ENCODE measurements around the gene GPR37L1.
"Not testable (repeated sequence)": the region's sequence is repeated elsewhere in the genome, so short reads cannot be mapped to it uniquely, and the experiment has no call there.

Gene GPR37L1

GRCh38 chr1:202156590-202156989 lies 33.9 kb downstream of the GPR37L1 start:
- DNase-seq (ENCODE audit: low spot score) = no peak

GRCh38 chr1:202157945-202158344 lies 35.2 kb downstream of the GPR37L1 start:
- DNase-seq (ENCODE audit: low spot score) = no peak

- no peak for DNase-seq (ENCODE audit: low spot score)
These were observed 36.3 kb downstream of the GPR37L1 start for GRCh38 chr1:202158810-202159533.

GRCh38 chr1:202159534-202160371 lies 37.0 kb downstream of the GPR37L1 start:
- DNase-seq (ENCODE audit: low spot score) = no peak

- peak; percentile 45 for DNase-seq (ENCODE audit: low spot score)
These were observed 37.7 kb downstream of the GPR37L1 start, which contains the start of gene PTPN7 for GRCh38 chr1:202160377-202160940. PTPN7 (minus strand) TSS chr1:202160602; CDS start chr1:202159402, 1,200 bp downstream.

GRCh38 chr1:202161151-202162046 lies 38.7 kb downstream of the GPR37L1 start:
- no peak for DNase-seq (ENCODE audit: low spot score)

GRCh38 chr1:202162047-202162417 lies 39.3 kb downstream of the GPR37L1 start:
- no peak for DNase-seq (ENCODE audit: low spot score)

- DNase-seq (ENCODE audit: low spot score) = no peak
These were observed 39.9 kb downstream of the GPR37L1 start for GRCh38 chr1:202162418-202163280.

- no peak for DNase-seq (ENCODE audit: low spot score)
These were observed 40.9 kb downstream of the GPR37L1 start for GRCh38 chr1:202163281-202164270.

GRCh38 chr1:202164271-202165037 lies 41.7 kb downstream of the GPR37L1 start:
- DNase-seq (ENCODE audit: low spot score) = no peak

GRCh38 chr1:202165267-202165941 lies 42.7 kb downstream of the GPR37L1 start:
- DNase-seq (ENCODE audit: low spot score) = no peak

GRCh38 chr1:202165942-202166843 lies 43.5 kb downstream of the GPR37L1 start:
- DNase-seq (ENCODE audit: low spot score) = no peak

- not testable (repeated sequence) for DNase-seq (ENCODE audit: low spot score)
These were observed 44.3 kb downstream of the GPR37L1 start for GRCh38 chr1:202167054-202167453.

- no peak for DNase-seq (ENCODE audit: low spot score)
These were observed 45.1 kb downstream of the GPR37L1 start for GRCh38 chr1:202167708-202168415.

- no peak for DNase-seq (ENCODE audit: low spot score)
These were observed 46.1 kb downstream of the GPR37L1 start for GRCh38 chr1:202168861-202169260.

- no peak for DNase-seq (ENCODE audit: low spot score)
These were observed 48.0 kb downstream of the GPR37L1 start for GRCh38 chr1:202170726-202171125.
